Activated B cell treated with CpG ODN at 0.5 μM for 24 hours (primary cell): Measurements from ENCODE around the gene TRAF3IP3. TPM values are rescaled to one million over a fixed set of nuclear protein-coding genes. Genes with fewer than 3 reads are reported as not detected.

Source experiments
- ATAC-seq: fragments of 200-7000 bp; cut with Tn5 transposase; one replicate; pipeline ENCODE4 v1.10.0; 2021; ENCODE audit warnings: low read depth, mild to moderate bottlenecking, moderate library complexity
- CTCF ChIA-PET: fragments of 350-600 bp; sonication (Branson Sonifier 250); formaldehyde crosslinking; loops from one replicate; lab custom pipeline; 2021; ENCODE audit warnings: antibody characterized with exemption; lab: Charles Lee
- POLR2A ChIA-PET: fragments of 350-600 bp; sonication (Branson Sonifier 250); formaldehyde crosslinking; loops from one replicate; lab custom pipeline; 2021; ENCODE audit warnings: antibody characterized with exemption; lab: Charles Lee
- DNase-seq: peaks from one replicate; pipeline ENCODE4 v3.0.0; 2022
- H3K27ac Mint-ChIP-seq: one replicate; pipeline ENCODE4 v1.8.0; 2020; ENCODE audit warnings: mixed read lengths
- H3K27me3 Mint-ChIP-seq: one replicate; pipeline ENCODE4 v1.8.0; 2021; ENCODE audit warnings: mixed read lengths
- H3K36me3 Mint-ChIP-seq: one replicate; pipeline ENCODE4 v1.8.0; 2021; ENCODE audit warnings: low read depth, mixed read lengths
- H3K4me1 Mint-ChIP-seq: one replicate; pipeline ENCODE4 v1.8.0; 2021; ENCODE audit warnings: mixed read lengths
- H3K4me3 Mint-ChIP-seq: one replicate; pipeline ENCODE4 v1.8.0; 2020; ENCODE audit warnings: mild to moderate bottlenecking, mixed read lengths
- H3K9me3 Mint-ChIP-seq: one replicate; pipeline ENCODE4 v1.8.0; 2020; ENCODE audit warnings: mixed read lengths
- CTCF ChIP-seq: fragments of 200-600 bp; IDR thresholded peaks from one replicate; pipeline ENCODE4 v1.8.0; 2022; ENCODE audit warnings: antibody characterized with exemption, mild to moderate bottlenecking
- intact Hi-C: fragments of 100-400 bp; cut with micrococcal nuclease; formaldehyde crosslinking; loops from one replicate; pipeline ENCODE4 v1.15.1; 2024
- total RNA-seq: library from RNA; stranded (reverse); gene quantifications from 2 replicates; pipeline ENCODE4 v1.2.3, GENCODE V29; 2022

Gene TRAF3IP3
- total RNA-seq, 1 donor from 2014 or later: 166 TPM

- no peaks in the 10 kb centered on the region for H3K9me3 Mint-ChIP-seq
- ChIA-PET CTCF (no interaction called here), POLR2A (interaction anchor here (0.6 kb wide), 1 partner anchor 10 kb away, joined by 3 read pairs; no protein-coding TSS in a partner anchor)
- DNase-seq (no peak), ATAC-seq (no peak)
- no peak overlapping the region for H3K27ac Mint-ChIP-seq
- intact Hi-C loops: no loop called here
- no peaks in the 10 kb centered on the region for H3K36me3 Mint-ChIP-seq
- TF ChIP-seq CTCF: no peak
- H3K27me3 Mint-ChIP-seq: peaks cover 4% of the 10 kb centered on the region
- H3K4me3 Mint-ChIP-seq: no peak overlapping the region
- H3K4me1 Mint-ChIP-seq: no peaks in the 10 kb centered on the region
Measured at GRCh38 chr1:209727785-209728184, 28.1 kb upstream of the TRAF3IP3 start.

- no peak for TF ChIP-seq CTCF
- no peaks in the 10 kb centered on the region for H3K9me3 Mint-ChIP-seq
- H3K36me3 Mint-ChIP-seq: no peaks in the 10 kb centered on the region
- H3K27ac Mint-ChIP-seq: no peak overlapping the region
- no peaks in the 10 kb centered on the region for H3K4me1 Mint-ChIP-seq
- POLR2A ChIA-PET: interaction anchor here (0.6 kb wide), 1 partner anchor 9 kb away, joined by 3 read pairs; no protein-coding TSS in a partner anchor
- intact Hi-C loops: no loop called here
- no peak for ATAC-seq
- CTCF ChIA-PET: no interaction called here
- peaks cover 4% of the 10 kb centered on the region for H3K27me3 Mint-ChIP-seq
- no peak for DNase-seq
- H3K4me3 Mint-ChIP-seq: no peak overlapping the region
Measured at GRCh38 chr1:209728466-209728865, 27.4 kb upstream of the TRAF3IP3 start.

GRCh38 chr1:209729436-209729835 is 26.4 kb upstream of the TRAF3IP3 start:
- no peak for ATAC-seq
- Mint-ChIP-seq H3K27me3 (peaks cover 4% of the 10 kb centered on the region), H3K4me3 (no peak overlapping the region), H3K4me1 (no peaks in the 10 kb centered on the region), H3K27ac (no peak overlapping the region), H3K36me3 (no peaks in the 10 kb centered on the region), H3K9me3 (no peaks in the 10 kb centered on the region)
- no peak for TF ChIP-seq CTCF
- POLR2A ChIA-PET: no interaction called here
- no peak for DNase-seq
- intact Hi-C loops: no loop called here
- CTCF ChIA-PET: no interaction called here

GRCh38 chr1:209732725-209733124 is 23.1 kb upstream of the TRAF3IP3 start:
- Mint-ChIP-seq H3K27me3 (peaks cover 3% of the 10 kb centered on the region), H3K4me3 (no peak overlapping the region), H3K36me3 (no peaks in the 10 kb centered on the region), H3K27ac (no peak overlapping the region), H3K4me1 (no peaks in the 10 kb centered on the region), H3K9me3 (no peaks in the 10 kb centered on the region)
- no peak for TF ChIP-seq CTCF
- ChIA-PET POLR2A (no interaction called here), CTCF (no interaction called here)
- no peak for DNase-seq
- intact Hi-C loops: no loop called here
- ATAC-seq: no peak

GRCh38 chr1:209733409-209734192 is 22.3 kb upstream of the TRAF3IP3 start:
- Mint-ChIP-seq H3K4me1 (no peaks in the 10 kb centered on the region), H3K27ac (no peak overlapping the region), H3K4me3 (no peak overlapping the region), H3K36me3 (no peaks in the 10 kb centered on the region), H3K9me3 (no peaks in the 10 kb centered on the region), H3K27me3 (peaks cover 2% of the 10 kb centered on the region)
- no peak for TF ChIP-seq CTCF
- ATAC-seq (no peak), DNase-seq (no peak)
- ChIA-PET CTCF (no interaction called here), POLR2A (no interaction called here)
- intact Hi-C loops: no loop called here
